Stimulated activated CD4-positive, alpha-beta T cell treated with anti-CD3 and anti-CD28 coated beads, TNF-alpha, amount 100 ng/mL, for 1 hour (primary cell): ENCODE results near the gene CCDC122.

Experiments used
- DNase-seq, 3 donors: peaks; one replicate each; pipeline ENCODE4 v3.0.0-alpha.2; 2020; ENCODE audit warnings: low read depth in 3 of 3, low spot score in 1 of 3

CCDC122 gene

DNA sequence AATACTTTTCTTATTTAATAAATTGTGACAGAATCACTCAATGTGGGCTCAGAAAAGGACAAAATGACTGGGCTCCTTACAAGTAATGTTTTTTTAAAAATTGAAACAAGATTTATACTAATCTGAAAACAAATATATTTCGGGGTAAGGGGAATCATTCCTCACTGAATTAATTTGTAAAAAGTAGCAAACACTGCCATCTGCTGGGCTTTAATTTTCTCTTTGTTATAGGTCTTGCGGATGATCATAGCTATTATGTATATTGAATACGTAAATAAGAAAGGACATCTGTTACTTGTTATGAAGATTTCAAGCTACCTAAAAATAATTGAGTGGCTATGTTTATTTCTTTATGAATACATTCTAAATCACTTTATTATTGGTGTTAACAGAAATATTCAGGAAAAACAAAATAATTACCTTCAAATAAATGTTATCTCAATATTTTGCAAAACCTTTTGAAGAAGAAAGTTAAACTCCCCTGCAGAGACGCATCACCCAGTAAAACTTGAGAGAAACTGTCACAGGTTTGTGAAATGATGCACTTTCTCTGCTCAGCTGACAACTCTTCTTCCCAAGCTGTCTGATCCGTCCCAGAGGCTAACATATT, 75.0 kb downstream of the CCDC122 start:
- DNase-seq = no peak

DNA sequence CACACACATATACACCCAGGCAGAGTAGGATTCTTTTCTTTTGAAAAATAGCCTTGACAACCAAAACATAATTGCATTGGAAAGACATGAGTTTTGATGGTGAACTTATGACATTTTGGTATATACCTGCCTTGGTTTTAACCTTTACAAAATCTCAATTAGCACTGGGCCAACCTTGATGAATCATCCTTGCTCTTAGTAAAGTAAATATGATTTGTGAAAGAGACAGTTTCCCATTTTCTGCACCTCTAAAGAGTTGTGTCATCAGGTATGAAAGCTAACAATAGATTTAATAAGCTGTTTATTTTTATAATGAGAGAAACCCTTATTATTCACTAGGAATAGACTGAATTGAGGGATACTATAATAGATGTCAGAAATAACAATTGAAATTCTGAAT, 77.0 kb downstream of the CCDC122 start:
- DNase-seq = no peak

DNA sequence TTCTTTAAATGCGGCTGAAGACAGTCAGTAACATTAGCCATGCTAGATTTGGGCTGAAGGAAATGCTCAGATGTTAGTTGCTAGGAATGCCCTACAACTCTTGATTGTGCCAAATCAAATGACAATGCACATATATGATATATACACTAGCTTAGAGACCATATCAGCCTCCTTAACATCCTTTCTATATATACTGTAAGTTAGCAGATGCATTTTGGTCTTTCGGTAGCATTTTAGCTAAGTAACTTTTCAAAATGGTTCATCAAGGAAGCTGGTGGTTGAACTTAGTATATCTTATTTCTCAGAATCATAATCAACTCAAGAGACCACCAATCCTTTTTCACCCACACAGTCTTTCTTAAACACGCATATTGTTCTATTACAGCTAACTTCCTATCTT, 78.7 kb downstream of the CCDC122 start:
- DNase-seq = no peak

DNA sequence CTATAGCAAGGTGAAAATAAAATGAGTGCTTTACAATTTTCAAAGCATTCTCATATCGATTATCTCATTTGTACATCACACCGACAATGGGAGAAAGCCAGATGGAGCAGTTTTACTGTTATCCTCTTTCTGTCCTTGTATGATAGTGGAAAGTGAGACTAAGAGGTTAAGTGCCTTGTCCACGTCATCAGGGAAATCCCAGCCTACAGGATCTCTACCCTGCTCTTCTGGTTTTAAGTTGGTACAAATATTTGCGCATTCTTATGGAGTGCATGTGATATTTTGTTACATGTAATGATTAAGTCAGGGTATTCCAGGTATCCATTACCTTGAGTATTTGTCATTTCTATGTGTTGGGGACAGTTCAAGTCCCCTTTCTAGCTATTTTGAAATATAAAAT, 80.3 kb downstream of the CCDC122 start:
- DNase-seq = no peak

- DNase-seq = no peak
Measured at GRCh38 chr13:43797869-43798268, 81.7 kb downstream of the CCDC122 start.

DNA sequence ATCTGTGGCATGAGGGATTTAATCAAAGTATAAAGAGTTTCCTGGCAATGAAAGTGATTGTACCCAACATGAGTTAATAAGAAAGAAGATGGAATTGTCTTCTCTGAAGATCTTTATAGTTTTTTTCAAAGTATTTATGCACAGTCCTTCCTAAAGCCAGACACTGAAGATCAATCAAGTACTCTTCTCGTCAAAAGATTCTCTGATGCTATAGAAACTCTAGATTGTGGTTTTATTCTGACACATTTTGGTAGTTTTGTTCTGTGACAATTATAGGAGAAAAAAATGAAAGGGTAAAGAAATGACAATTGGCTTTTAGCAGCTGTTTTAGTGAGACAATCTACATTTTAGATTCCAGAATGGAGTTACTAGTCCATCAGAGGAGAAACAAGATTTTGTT, 82.4 kb downstream of the CCDC122 start:
- DNase-seq = no peak

GRCh38 chr13:43794416-43794815, 85.1 kb downstream of the CCDC122 start:
- DNase-seq = no peak

GRCh38 chr13:43792076-43792881, 87.3 kb downstream of the CCDC122 start:
- DNase-seq = no peak

GRCh38 chr13:43787997-43788396, 91.5 kb downstream of the CCDC122 start:
- no peak for DNase-seq

DNA sequence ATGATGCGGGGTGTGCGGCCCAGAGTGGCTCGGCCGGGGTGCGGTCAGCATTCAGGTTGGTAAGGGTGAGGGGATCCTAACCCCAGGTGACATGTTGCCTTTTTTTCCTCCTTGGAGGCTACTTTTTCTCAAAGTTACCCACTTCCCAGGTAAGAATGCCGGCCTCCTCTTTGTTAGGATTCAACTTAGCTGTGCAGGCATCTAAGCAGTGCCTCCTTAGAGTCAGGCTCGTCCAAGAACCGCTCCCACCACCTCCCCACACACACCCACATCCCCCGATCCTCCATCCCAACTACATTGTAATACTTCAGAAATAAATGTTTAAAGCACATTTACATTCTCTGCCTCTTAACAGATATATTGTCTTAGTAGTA, 92.0 kb downstream of the CCDC122 start:
- no peak for DNase-seq

- no peak for DNase-seq
Measured at GRCh38 chr13:43786766-43787517, 92.6 kb downstream of the CCDC122 start, which contains the start of gene ENOX1. TSS of gene ENOX1 (minus strand) at chr13:43786972.

DNA sequence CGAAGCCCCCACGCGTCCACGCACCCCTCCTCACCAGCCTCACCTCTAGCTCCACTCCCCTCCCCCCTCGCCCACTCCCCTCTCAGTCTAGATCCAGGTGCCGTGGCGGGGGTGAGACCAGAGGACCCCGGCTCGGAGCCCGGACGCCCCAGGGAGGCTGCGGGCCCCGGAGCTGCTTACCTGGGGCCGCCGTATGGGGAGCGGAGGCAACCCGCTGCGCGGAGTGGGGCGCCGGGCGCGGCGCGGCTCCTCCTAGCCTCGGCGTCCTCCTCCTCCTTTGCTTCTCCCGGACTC, 93.1 kb downstream of the CCDC122 start:
- no peak for DNase-seq
